HG03442 (cell line): ENCODE measurements around the gene MVD.

Experiments used
- ATAC-seq: cut with Tn5 transposase; IDR thresholded peaks from one replicate; pipeline ENCODE4 v1.9.1; 2021; ENCODE audit warnings: mild to moderate bottlenecking, moderate library complexity; ENCODE audit not compliant: unreplicated experiment

Gene MVD

DNA sequence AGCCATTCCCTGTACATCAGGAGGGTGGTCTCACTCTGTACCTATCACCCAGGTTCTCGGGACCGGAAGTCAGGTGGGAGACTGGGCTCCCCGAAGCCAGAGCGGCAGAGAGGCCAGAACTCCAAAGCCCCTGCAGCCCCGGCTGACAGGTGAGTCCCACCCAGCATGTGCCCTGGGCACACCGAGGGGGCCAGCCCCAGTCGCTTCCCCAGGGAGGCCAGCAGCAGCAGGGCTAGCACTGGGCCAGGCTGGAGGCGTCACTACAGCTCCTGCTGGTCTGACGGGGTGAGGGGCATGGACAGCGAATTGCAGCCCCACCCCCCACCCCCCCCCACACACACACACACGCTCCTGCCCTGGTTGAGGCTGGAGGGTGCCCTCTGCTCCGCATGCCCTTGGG, 32.5 kb downstream of the MVD start:
- ATAC-seq, result no peak

DNA sequence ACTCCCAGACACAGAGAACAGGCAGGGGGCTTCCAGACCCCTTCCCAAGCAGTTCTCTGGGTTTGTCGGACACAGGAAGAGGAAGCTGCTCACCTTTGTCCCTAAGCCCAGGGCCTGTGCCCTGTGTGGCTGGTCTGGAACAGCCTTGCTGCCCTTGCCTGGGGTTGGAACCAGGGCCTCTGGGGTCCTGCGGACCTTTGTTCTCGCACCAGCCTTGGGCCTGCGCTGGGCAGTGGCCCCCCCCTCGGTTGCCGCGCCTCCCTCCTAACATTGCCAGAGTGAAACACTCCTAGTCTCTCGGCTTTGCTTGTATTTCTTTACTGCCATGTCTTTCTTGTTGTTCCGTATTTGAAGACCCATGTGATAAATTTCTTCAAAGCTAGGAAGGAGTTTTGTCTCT, 33.1 kb downstream of the MVD start:
- no peak for ATAC-seq

DNA sequence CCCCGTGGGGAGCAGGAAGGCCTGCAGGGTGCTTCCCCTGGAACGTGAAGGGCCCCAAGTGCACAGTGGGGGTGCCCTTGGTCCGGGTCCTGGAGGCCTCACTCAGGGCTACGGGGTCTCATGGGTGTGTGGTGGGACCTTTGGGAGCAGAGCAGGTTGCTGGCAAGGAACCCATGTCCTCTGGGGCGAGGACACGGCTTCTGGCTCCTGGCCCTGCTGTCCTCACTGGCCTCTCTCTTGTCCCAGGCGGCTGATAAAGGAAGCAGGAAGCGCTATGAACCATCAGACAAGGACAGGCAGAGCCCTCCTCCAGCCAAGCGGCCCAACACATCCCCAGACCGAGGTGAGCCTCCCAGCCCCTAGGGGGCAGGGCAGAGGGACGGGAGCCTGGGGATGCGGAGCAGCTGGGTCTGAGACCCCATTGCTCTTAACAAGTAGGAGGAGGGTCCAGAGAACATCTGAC, 34.3 kb downstream of the MVD start:
- ATAC-seq, result no peak

DNA sequence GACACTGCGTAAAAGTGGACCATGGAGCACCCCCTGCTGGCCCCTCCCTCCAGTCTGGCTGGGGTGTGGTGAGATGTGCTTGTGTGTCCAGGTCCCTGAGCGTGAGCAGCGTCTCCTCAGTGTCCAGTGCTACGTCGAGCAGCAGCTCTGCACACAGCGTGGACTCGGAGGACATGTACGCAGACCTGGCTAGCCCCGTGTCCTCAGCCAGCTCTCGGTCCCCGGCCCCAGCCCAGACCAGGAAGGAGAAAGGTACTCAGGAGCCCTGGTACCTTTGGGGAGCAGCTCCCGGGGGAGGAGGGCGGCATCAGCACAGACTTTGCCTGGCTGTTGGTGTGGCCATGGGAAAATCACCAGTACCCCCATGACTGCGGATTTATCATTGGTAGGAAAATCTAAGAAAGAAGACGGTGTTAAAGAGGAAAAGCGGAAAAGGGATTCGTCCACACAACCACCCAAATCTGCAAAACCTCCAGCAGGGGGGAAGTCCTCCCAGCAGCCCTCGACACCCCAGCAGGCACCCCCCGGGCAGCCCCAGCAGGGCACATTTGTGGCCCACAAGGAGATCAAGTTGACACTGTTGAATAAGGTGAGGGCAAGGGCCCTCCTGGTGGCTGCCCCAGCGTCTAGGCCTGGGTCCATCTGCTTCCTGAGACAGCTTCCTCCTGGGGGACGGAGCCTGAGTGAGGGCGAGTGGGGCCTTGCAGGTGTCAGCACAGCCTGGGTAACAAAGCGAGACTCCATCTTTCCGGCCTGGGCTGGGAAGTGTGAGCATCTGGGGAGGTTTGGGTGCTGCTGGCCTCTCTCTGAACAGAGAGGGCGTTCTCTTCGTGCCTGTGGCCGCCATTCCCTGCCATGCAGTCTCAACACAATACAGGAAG, 35.1 kb downstream of the MVD start:
- no peak for ATAC-seq

DNA sequence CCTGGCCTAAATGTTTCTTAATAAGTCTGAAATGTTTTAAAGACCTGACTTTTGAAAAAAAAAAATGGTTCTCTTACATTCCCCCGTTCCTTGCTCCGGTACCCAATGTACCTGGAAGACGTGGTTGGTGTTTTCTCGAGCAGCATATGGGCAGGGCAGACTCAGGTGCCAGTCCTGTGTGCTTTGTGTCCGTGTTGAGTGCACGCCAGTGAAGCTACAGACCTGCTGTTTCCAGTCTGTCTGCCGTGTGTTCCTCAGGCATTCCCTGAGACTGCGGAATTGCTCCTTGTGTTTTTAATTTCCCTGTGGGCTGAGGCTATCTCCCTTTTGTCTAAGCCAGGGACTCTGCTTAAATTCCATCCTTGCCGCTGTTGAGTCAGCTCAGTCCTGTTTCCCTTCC, 36.2 kb downstream of the MVD start:
- no peak for ATAC-seq

DNA sequence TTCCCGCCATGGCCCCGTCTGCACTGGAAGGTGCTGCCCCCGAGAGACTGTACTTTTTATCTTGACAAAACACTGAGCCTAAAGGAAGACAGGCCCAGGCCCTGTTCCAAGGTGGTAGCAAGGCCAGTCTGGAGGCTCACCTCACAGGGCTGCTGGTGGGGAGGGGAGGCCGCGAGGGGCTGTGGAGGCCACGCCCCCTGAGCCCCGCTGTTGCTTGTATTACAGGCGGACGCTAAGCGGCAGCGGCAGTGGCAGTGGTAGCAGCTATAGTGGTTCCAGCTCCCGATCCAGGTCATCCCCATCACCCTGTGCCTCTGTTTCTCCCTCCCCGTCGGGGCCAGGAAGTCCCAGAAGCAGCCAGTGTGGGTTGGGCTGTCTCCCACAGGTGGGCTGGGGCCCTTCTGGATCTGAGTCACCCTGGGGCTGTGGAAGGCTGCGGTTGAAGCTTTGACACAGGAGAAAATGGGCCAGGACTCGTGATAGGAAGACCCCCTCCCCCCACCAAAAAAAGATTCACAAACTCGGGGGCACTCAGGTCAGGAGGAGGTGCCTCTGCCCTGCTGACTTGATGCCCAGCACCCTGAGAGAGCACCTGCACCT, 37.8 kb downstream of the MVD start:
- ATAC-seq, result no peak

DNA sequence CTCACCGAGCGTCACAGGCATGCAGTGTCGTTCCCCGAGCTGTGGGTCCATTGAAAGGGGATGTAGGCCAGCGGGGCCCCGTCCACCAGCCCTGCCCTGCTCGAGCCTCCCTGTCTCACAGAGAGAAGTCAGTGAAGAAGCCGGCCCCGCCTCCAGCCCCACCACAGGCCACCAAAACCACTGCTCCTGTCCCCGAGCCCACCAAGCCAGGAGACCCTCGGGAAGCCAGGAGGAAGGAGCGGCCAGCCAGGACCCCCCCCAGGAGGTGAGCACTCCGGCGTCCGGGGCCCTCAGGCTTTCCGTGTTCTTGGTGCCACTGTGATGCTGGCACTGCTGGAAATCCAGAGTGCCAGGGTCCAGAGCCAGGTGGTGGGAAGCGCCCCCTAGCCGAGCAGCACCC, 38.4 kb downstream of the MVD start:
- ATAC-seq, result no peak

DNA sequence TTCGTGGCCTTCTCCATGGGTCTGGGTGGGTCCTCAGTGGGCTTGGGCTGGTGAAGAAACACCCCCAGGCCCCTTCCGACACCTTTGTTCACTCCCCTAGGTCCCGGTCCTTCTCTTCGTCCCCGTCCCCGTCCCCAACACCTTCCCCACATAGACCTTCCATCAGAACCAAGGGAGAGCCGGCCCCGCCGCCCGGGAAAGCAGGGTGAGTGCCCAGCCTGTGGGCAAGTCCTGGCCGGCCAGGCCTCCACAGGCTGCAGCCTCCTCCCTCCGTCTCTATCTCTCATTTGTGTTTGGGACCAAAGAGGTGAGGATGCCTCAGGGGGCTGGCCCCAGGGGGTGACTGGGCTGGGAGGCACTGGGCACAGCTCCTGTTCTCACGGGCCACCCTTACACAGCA, 39.0 kb downstream of the MVD start:
- no peak for ATAC-seq

DNA sequence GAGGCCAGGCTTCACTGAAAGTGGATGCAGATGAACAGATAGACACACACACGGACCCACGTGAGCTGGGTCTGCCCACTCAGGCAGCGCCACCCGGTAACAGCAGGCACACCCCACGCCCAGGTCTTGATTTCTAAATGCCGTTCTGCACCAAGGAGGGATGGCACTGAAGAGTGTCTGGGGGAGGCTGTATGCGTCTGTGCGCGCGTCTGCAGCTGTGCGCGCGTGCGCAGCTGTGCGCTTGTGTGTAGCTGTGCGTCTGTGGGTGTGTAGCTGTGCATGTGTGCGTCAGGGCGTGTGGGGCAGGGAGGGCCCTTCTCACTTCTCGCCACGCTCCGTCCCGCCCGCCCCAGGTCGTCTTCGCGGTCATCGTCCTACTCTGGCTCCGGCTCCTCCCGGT, 40.0 kb downstream of the MVD start:
- no peak for ATAC-seq

DNA sequence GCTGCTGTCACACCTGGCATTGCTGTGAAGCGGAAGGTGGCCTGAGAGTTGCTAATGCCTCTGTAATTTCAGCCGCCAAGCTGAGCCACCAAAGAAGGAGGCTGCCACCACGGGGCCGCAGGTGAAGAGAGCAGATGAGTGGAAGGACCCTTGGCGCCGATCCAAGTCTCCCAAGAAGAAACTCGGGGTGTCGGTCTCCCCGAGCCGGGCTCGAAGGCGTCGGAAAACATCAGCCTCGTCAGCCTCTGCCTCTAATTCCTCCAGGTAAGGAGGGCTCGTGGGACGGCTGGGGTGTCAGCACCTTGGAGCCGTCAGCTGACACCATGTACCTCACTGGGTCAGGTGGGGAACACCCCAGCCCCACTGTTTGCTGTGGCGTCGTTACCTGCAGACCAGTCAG, 40.8 kb downstream of the MVD start:
- no peak for ATAC-seq

DNA sequence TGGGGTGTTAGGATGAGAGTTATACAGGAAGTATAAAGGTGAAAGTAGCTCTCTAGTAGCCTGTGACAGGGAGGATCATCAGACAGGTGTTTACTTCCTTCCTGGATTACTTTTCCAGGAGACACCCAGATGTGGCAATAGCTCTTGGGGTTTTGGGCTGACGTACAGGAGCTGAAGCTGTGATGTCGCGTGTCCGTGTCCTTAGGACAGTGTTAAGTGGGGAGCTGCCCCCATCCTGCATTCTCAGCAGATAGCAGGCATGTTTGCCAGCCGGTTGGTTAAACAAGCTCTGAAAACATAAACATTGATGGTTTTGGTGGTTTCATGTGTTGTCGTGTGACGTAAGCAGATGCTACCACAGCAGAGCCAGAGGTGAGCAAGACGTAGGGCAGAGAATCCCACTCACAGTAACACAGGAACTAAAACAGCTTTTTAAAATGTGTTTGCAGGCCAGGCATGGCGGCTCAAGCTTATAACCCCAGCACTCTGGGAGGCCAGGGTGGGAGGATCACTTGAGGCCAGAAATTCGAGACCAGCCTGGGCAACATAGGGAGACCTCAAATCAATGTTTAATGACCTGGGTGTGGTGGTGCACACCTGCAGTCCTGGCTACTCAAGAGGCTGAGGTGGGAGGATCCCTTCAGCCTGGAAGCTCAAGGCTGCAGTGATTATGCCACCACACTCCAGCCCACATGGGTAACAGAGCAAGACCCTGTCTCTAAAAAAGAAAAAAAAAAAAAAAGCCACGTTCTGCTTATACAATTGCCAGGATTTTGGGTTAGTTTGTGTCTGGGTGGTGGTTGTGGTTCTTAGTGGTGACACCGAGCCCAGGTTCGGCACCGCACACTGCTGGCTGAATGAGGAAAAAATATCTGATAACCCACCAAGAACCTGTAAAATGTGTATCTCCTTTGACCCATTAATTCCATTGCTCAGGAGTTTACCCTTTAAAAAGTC, 42.8 kb downstream of the MVD start:
- no peak for ATAC-seq

DNA sequence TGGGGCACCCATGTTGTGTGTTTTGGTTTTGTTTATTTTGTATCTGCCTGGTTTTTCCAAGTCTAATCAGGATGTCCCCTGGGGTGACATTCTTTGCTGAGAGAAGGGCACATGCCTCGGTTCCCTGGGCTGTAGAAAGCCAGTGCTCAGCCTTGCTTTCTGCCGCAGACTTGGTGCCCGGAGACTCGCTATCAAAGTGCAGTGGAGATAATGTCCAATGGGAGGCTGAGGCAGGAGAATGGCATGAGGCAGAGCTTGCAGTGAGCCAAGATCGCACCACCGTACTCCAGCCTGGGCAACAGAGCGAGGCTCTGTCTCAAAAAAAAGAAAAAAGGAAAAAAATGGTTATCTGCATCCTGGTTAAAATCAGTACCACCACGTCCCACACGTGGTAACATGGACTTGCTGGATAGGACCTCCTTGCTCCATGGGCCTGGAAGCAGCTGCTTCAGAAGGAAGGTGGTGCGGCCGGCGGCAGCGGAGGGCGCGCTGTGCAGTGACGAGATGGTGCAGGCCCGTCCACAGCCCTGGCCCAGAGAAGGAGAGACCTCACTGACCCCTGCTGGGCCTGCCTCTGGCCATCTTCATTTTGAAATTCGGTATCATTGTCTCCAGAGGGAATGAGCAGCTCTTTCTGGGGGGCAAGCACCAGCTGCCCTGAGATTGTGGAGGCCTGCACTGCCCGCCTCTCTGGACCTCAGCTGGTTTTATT, 43.8 kb downstream of the MVD start:
- no peak for ATAC-seq

DNA sequence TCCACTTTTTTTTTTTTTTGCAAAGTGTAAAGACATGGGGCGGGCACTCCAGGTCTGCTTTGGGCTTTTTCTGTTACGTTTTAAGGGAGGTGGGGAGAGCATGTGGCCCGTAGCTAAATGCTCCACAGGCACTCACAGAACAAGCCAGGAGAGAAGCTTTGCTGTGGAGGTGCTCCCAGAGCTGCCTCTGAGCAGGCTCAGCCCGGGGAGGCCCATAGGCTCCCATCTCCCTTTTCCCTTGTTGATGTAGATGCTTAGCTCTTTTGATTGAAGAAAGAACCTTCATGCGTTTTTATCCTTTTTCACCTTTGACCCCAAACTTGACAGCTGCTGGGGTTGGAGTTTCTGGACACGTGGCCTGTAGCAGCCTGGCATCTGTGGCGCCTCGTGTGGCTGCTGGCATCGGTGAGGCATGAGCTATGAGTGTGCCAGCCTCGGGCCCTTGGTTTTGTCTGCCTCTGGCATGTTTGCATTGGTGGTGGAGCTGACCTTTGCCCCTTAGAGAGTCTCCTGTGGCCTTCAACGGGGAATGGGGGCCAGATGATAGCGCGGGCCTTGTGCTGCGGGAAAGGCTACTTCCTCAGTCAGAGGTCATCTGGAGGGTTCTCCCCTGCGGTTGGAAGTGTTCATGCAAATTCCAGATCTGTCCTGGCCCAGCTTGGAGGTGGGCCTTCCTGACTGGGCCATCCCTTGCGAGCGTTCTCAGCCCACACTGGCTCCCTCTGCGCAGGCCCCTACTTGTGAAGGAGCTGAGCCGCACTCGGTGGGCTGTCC, 44.5 kb downstream of the MVD start:
- no peak for ATAC-seq

DNA sequence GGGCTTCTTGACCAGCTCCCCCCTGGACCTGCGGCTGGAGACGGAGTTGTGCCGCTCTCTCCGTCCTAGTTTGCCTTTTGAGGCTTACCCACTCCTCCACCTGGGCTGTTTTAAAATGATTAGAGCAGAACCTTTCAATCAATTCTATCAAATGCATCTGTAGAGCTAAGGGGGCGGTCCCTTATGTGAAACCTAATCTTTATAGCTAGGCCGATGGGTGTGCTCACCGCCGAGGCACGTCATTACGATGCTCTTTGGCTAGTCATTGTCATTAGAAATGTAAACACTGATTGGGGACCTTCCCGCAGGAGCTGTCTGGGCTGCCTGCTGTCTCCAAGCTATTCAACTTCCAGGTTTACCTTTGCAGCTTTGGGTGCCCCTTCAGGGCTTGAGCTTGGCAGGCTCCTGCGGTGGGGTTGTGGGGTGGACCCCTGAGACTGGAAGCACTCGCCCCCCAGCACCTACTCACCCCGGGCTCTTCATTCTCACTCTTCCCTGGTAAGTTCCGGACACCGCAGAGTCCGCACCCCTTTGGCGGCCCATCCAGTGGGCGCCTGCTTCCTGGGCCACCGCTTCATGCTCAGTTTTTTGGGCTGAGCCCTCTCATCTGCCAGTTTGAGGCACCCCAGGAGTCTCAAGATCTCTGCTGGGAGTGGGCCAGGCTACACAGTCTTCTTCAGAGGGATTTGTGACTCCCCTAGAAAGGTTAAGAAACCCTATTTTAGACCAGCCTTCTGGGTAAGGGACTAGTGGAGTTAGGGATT, 45.4 kb downstream of the MVD start:
- no peak for ATAC-seq

DNA sequence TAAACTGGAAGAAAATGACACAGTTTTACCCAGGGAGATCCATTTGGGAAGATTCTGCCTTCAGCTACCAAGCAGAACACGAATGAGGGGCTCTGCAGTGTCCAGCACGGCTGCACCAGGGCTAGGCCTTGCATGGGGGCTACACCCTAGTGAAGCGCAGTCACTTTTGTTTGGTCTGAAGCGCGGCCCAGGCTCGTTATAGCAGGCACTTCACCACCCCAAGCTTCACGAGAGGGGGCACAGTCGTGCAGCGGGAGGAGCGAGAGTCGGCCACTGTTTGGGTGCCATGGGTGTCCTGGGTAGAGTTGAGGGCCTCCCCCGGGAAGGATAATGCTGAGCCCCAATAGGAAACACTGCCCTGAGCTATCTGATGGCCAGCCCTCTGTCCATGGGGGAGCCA, 46.2 kb downstream of the MVD start:
- no peak for ATAC-seq

DNA sequence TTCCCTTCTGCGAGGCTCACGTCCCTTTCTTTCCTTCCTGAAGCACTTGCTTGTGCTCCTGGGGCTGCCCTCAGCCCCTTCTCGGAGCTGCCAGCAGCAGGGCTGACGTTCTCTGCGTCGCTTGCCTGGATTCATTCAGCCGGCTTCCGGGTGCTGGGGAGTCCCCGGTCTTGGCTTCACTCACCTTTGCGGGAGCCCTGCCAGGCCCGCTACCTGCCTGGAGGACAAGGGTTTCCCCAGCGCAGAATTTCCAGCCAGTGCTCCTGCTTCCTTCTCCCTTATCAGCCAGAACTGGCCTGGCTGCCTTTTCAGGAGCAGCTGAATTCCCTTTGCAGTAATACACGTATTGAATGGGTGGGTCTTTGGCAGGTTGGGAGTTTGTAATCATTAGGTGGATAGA, 46.6 kb downstream of the MVD start:
- no peak for ATAC-seq

DNA sequence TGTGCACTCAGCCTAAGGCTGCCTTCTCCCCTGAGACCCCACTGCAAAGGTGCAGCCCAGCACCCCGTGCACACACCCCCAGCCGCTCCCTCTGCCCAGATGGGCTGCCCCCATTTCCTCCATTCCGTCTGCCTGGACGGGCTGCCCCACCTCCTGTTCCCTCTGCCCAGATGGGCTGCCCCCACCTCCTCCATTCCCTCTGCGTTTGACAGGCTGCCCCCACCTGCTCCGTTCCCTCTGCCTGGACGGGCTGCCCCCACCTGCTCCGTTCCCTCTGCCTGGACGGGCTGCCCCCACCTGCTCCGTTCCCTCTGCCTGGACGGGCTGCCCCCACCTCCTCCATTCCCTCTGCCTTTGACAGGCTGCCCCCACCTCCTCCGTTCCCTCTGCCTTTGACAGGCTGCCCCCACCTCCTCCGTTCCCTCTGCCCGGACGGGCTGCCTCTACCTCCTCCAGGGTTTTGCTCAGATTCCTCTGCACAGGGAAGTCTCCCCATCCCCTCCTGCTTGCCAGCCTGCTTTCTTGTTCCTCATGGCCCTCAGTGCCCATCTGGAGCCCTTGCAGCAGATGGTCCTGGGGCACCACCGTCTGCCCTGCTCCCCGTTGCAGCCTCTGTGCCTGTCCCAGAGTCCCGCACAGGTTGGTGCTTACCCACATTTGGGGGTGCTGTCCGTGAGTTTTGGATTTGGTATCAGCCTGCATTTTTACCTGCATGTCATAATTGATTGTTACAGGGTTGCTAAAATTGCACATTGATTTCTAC, 47.9 kb downstream of the MVD start:
- no peak for ATAC-seq
